ENCODE measurements around the gene GNAT3. TPM values are rescaled to one million over a fixed set of nuclear protein-coding genes. Genes with fewer than 3 reads are reported as not detected.

Gene GNAT3
- total RNA-seq, 1 experiment from 2014 or later = not detected

DNA sequence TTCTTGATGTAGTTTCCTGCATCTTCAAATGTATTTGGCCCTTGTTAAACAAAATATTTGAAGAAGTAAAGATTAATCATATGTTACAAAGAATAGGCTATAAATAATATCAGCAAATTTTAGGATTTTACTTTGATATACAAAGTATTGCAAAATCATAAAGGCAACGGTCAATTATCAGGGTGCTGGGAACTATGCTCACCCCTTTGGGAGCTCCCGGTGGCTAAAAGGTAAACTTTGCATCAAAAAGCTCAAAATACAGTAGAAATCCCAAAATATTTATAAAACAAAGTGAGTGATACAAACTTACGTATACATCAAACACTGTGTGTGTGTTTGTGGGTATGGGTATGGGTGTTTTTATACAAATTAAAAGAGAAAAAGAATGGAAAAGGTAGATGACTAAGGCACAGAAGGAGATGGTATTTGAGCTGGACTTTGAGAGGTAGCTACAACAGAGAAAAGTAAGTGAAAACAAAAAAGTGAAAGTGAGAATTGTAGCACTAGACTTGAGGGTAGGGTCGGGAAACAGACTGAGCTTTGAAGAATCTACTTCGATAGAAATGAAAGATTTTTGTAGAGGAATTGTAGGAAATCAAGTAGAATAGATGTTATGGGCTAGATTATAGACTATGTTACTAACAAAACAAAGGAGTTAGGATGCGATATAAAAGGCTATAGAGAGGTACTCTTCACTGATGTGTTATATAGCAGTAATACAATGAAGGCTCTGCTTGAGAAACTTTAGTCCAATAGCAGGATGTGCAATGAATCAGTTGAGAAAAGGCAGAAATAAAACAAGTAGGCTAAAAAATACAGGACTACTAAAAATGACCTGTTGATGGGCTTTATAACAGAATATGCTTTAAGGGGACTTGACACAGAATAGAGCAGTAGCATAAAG is 52.8 kb downstream of the GNAT3 start:
- Mint-ChIP-seq H3K36me3 (ENCODE audit: insufficient read depth, unreplicated experiment) (no peaks in the 10 kb centered on the region), H3K27ac (ENCODE audit: low read depth, unreplicated experiment) (no peak overlapping the region), H3K4me1 (ENCODE audit: insufficient read depth, unreplicated experiment) (peaks cover 6% of the 10 kb centered on the region), H3K27me3 (ENCODE audit: insufficient read depth, unreplicated experiment) (no peaks in the 10 kb centered on the region), H3K9me3 (ENCODE audit: unreplicated experiment) (peaks cover 7% of the 10 kb centered on the region), H3K4me3 (ENCODE audit: unreplicated experiment) (no peak overlapping the region)
- no TSS peak for BruUV-seq (replicated peaks)
- ChIA-PET CTCF (interaction anchor here (0.8 to 2.6 kb wide), 3 partner anchors 31 to 221 kb away, joined by 3 to 10 read pairs (median 8); no protein-coding TSS in a partner anchor), POLR2A (interaction anchor here (0.7 to 1.7 kb wide), 4 partner anchors 11 to 246 kb away, joined by 3 to 4 read pairs (median 4); no protein-coding TSS in a partner anchor)
- TF ChIP-seq CTCF (IDR thresholded peaks at IDR 0.05; ENCODE audit: unreplicated experiment) = no peak
- DNase-seq (ENCODE audit: unreplicated experiment) = no peak
- intact Hi-C loops (cut with micrococcal nuclease) = no loop called here

DNA sequence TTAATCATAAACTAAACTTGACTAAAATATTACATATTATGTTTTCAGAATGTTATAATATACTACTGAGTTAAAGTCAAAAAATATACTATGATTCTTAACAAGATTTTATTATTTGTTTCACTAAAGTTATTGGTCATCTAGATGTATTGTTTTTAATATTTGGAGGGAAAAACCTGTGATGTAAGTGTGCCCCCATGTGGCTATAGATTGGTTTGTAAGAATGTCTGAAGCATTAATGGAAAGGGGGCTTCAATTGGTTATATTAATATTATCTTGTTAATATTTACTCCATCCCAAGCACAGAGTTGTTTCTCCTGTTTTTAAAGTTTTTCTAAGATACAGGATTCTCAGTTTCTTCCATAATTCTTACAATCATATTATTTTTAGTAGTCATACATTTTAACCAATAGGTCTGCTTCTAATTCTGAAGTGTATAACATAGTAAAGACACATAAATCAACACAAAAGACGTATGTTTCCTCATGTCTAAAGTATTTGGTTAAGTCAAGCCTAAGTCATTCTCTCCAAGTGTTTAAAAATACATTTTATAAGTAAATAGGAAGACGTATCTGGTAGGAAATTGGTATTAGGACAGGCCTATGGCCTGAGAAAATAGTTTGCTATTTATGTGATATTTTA is 58.0 kb downstream of the GNAT3 start:
- Mint-ChIP-seq H3K27ac (ENCODE audit: low read depth, unreplicated experiment) (no peak overlapping the region), H3K27me3 (ENCODE audit: insufficient read depth, unreplicated experiment) (no peaks in the 10 kb centered on the region), H3K4me3 (ENCODE audit: unreplicated experiment) (no peak overlapping the region), H3K9me3 (ENCODE audit: unreplicated experiment) (no peaks in the 10 kb centered on the region), H3K36me3 (ENCODE audit: insufficient read depth, unreplicated experiment) (no peaks in the 10 kb centered on the region), H3K4me1 (ENCODE audit: insufficient read depth, unreplicated experiment) (peaks cover 4% of the 10 kb centered on the region)
- TF ChIP-seq CTCF (IDR thresholded peaks at IDR 0.05; ENCODE audit: unreplicated experiment) = peak; percentile 52
- no TSS peak for BruUV-seq (replicated peaks)
- POLR2A ChIA-PET = interaction anchor here (0.9 kb wide), 1 partner anchor 33 kb away, joined by 3 read pairs; no protein-coding TSS in a partner anchor
- DNase-seq (ENCODE audit: unreplicated experiment) = peak; percentile 43
- intact Hi-C loops (cut with micrococcal nuclease) = loop anchor here (1.0 to 2.0 kb wide), 4 partner anchors 26 to 394 kb away; partner anchors contain the start of gene GNAI1
- CTCF ChIA-PET = interaction anchor here (0.7 to 1.0 kb wide), 2 partner anchors 85 to 393 kb away, joined by 3 to 5 read pairs; no protein-coding TSS in a partner anchor

DNA sequence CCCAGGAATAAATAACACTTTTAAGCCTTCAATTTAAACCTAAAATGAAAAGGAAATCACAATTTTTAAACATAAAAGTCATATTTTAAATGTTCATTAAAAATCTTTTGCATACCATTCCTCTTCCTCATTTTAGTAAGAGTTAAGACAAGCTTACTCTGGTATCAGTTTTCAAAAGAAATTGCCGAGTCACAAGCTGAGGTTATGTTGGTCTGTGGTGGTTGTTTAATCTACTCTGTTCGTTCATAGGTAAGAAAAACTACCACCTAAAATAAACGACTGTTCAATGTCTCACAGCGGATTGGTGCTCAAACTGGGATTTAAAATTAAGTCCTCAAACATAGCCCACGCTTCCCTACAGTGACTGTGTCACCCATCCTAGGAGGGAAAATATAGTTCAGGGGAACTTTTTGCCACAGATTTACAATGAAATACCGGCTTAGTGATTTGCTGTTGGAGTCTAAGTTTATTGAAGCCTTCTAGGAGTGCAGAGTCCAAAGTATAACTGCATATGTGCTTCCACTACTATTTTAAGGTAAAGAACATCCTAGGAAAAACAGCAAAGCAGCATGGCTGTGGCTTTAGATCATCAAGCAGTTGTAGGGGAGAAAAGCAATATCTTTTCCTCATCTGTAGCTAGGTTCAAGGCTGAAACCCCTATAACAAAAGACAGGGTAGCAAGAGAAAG is 61.1 kb downstream of the GNAT3 start:
- Mint-ChIP-seq H3K36me3 (ENCODE audit: insufficient read depth, unreplicated experiment) (no peaks in the 10 kb centered on the region), H3K4me1 (ENCODE audit: insufficient read depth, unreplicated experiment) (peaks cover 7% of the 10 kb centered on the region), H3K27ac (ENCODE audit: low read depth, unreplicated experiment) (no peak overlapping the region), H3K9me3 (ENCODE audit: unreplicated experiment) (no peaks in the 10 kb centered on the region), H3K4me3 (ENCODE audit: unreplicated experiment) (no peak overlapping the region), H3K27me3 (ENCODE audit: insufficient read depth, unreplicated experiment) (no peaks in the 10 kb centered on the region)
- no peak for TF ChIP-seq CTCF (IDR thresholded peaks at IDR 0.05; ENCODE audit: unreplicated experiment)
- no peak for DNase-seq (ENCODE audit: unreplicated experiment)
- BruUV-seq (replicated peaks) = no TSS peak
- intact Hi-C loops (cut with micrococcal nuclease) = no loop called here
- ChIA-PET CTCF (interaction anchor here (0.7 to 2.8 kb wide), 5 partner anchors 11 to 357 kb away, joined by 3 to 13 read pairs (median 4); no protein-coding TSS in a partner anchor), POLR2A (interaction anchor here (0.9 kb wide), 1 partner anchor 22 kb away, joined by 3 read pairs; no protein-coding TSS in a partner anchor)
